GM12891 (cell line): ENCODE measurements around the gene PDE6C.
"Not testable (repeated sequence)": the region's sequence is repeated elsewhere in the genome, so short reads cannot be mapped to it uniquely, and the experiment has no call there.

Experiments
- DNase-seq: peaks from one replicate; pipeline ENCODE4 v3.0.0; 2011; ENCODE audit warnings: low spot score; ENCODE audit not compliant: insufficient read length
- FAIRE-seq: peaks from 2 replicates; lab custom pipeline; 2011; peaks lifted over from hg19 to GRCh38; lab: Jason Lieb, UNC
- PAX5 ChIP-seq: IDR thresholded peaks from 2 replicates; pipeline ENCODE4 v1.6.1; 2011; ENCODE audit warnings: low read length, moderate library complexity, mild to moderate bottlenecking; ENCODE audit not compliant: insufficient read depth, severe bottlenecking
- POLR2A ChIP-seq: IDR thresholded peaks from 2 replicates; pipeline ENCODE4 v1.6.1; 2011; ENCODE audit warnings: low read depth, low read length, control low read depth
- POLR2AphosphoS5 ChIP-seq: IDR thresholded peaks from 2 replicates; pipeline ENCODE4 v1.6.1; 2011; ENCODE audit warnings: low read depth, low read length, control low read depth
- POU2F2 ChIP-seq: IDR thresholded peaks from 2 replicates; pipeline ENCODE4 v1.6.1; 2011; ENCODE audit warnings: low read depth, mild to moderate bottlenecking, control low read depth, low read length, moderate library complexity
- SPI1 ChIP-seq: IDR thresholded peaks from 2 replicates; pipeline ENCODE4 v1.6.1; 2011; ENCODE audit warnings: low read depth, low read length, control low read depth
- TAF1 ChIP-seq: IDR thresholded peaks from 2 replicates; pipeline ENCODE4 v1.6.1; 2011; ENCODE audit warnings: low read depth, low read length, control low read depth

PDE6C gene

GRCh38 chr10:93671042-93671441 lies 58.7 kb downstream of the PDE6C start:
- TF ChIP-seq TAF1 (no peak), POLR2AphosphoS5 (no peak), PAX5 (no peak), POU2F2 (no peak), POLR2A (no peak), SPI1 (no peak)
- DNase-seq = no peak
- no peak for FAIRE-seq

DNA sequence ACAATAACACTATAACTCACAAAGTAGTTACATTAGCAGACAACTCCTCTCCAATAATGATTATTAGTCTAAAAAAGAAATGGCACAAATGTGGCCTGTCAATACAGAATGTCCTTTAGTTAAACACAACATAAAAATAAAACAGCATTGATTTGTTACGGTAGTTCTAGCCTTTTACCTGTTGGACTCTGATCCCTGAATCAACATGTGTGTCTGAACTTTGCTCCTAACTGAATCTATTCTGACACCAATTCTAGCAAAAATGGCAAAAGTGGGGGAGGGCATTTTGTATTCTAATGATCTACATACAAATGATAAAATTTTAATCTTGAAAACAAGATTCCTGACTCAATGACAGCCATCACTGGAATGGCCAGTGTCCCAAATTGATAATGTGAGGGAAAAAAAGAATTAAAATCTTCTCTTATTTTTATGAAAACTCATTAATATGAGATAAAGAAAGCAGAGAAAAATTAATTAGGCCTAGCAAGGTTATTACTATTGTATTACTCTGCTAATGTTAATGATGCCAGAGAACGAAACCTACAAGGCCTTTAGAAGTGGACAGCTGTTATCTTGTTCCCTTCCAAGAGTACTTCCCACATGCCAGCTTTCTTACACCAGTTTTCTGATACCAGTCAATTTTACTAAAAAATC lies 59.8 kb downstream of the PDE6C start:
- FAIRE-seq (no peak), DNase-seq (no peak)
- TF ChIP-seq POU2F2 = no peak
- TF ChIP-seq SPI1 = no peak
- no peak for TF ChIP-seq TAF1
- TF ChIP-seq POLR2AphosphoS5 = no peak
- TF ChIP-seq POLR2A = no peak
- TF ChIP-seq PAX5 = no peak

DNA sequence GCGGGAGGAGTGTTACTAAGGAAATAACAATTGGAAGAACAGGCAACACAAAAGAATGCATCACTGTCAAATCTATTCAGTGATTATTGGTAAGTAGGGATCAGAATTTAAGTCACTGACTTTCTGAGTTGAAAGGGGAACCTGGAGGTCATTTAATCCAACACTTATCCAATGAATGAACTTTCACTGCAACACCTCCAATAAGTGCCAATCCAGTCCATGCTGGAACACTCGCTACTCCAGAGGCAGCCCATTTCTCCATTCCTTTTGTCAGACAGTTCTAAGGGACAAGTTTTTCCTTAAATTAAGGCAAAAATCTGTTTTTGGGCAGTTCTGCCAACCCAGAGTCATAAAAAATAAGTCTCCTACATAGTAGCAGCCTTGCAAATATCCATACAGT lies 60.6 kb downstream of the PDE6C start:
- no peak for FAIRE-seq
- no peak for DNase-seq
- TF ChIP-seq PAX5 (no peak), SPI1 (no peak), POLR2AphosphoS5 (no peak)

GRCh38 chr10:93673791-93674190 lies 61.5 kb downstream of the PDE6C start:
- no peak for DNase-seq
- no peak for TF ChIP-seq SPI1
- no peak for TF ChIP-seq POLR2A
- no peak for TF ChIP-seq POLR2AphosphoS5
- TF ChIP-seq TAF1 = no peak
- no peak for TF ChIP-seq PAX5
- TF ChIP-seq POU2F2 = no peak
- no peak for FAIRE-seq

DNA sequence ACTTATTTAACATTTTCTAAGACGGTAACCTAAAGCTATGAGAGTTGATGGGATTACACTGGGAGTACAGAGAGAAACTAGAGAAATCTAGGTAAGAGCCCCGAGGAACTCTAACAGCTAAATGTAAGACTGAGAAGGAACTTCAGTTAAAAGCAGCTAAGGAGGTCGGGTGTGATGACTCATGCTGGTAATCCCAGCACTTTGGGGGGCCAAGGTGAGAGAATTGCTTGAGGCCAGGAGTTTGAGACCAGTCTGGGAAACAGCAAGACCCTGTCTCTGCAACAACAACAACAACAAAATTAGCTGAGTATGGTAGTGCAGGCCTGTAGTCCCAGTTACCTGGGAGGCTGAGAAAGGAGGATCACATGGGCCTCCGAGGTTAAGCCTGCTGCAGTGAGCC lies 66.0 kb downstream of the PDE6C start:
- TF ChIP-seq TAF1 = no peak
- no peak for TF ChIP-seq PAX5
- no peak for TF ChIP-seq POU2F2
- DNase-seq (no peak), FAIRE-seq (no peak)

DNA sequence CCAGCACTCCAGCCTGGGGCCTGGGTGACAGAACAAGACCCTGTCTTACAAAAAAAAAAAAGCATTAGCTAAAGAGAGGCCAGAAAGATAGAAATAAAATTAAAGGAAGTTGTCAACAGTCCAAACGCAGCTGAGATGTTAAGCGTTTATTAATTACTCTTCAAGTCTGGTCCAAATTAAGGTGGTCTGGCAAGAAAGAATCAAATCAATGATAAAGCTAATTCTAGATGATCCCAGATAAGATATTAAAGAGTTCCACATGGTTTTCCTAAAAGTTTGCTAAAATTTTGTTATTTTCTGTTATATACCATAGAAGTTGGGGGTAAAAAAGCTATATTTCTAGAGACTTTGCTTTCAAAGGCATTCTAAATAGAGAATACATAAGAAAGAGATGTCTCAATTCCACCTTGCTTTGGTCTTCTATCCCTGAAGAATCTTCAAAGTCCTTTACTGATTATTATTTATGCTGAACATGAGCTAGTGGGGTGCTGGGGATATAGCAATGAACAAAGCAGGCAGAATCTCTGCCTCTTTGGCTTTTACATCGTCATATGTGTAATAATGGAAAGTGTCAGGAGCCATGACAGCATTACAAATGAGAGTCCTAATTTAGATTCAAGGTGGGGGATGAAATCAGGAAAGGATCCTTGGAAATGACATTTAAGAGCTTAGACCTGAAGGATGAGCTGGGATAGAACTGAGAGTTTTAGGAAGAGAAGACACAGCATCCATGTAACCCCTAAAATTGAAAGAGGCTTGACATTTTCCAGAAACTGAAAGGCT lies 66.7 kb downstream of the PDE6C start:
- DNase-seq (no peak), FAIRE-seq (no peak)
- no peak for TF ChIP-seq POU2F2
- TF ChIP-seq PAX5 = no peak
- TF ChIP-seq SPI1 = no peak
- TF ChIP-seq TAF1 = no peak
- no peak for TF ChIP-seq POLR2A
- TF ChIP-seq POLR2AphosphoS5 = no peak

DNA sequence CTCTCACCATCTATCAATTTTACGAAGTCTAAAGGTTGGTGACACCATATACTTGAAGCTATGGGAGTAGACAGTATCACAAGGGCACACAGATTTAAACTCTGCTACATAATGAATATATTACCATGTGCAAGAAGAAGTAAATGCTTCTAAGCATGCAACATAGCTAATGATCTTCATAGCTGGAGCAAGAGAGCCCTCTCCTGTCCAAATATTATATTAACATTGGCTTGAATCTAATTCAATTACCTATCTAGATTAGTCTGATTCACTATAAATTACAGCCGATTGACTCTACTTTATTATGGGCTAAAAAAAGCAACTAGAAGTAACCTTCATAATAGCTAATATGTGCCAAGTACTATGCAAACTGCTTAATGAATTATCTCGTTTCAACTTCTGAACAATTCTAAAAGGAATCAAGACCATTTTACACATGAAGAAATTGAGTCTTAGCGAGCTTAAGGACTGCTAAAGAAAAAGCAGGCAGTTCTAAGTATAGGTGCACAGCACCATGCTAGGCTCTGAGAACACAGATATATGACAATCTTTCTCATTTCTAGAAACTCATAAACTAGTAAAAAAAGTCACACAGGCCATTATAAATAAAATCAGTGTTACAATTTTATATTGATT lies 68.2 kb downstream of the PDE6C start:
- TF ChIP-seq POLR2AphosphoS5 (no peak), POLR2A (no peak), SPI1 (no peak), POU2F2 (no peak), TAF1 (no peak), PAX5 (no peak)
- no peak for DNase-seq
- FAIRE-seq = peak; percentile 40

- DNase-seq (no peak), FAIRE-seq (no peak)
- no peak for TF ChIP-seq TAF1
- TF ChIP-seq POU2F2 = no peak
- TF ChIP-seq SPI1 = no peak
- TF ChIP-seq POLR2AphosphoS5 = no peak
- TF ChIP-seq POLR2A = no peak
- TF ChIP-seq PAX5 = no peak
Observed at GRCh38 chr10:93687737-93688136, 75.4 kb downstream of the PDE6C start.

DNA sequence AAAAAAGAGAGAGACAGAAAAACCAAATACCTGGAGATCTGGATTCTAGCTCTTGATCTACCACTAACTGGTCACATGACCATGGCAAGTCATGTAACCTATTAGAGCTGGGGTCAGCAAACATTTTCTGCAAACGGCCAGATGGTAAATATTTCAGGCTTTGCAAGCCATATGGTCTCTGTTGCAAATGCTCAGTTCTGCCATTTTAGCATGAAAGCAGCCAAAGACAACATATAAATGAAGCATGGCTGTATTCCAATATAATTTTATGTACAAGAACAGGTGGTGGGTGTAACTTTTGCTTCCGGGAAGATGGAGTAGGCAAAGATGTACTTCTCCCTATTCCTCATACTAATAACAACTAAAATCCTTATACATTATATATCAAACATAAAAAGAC lies 83.4 kb downstream of the PDE6C start:
- DNase-seq (no peak), FAIRE-seq (no peak)
- TF ChIP-seq POLR2AphosphoS5 (no peak), TAF1 (no peak), POU2F2 (no peak), POLR2A (no peak), SPI1 (no peak), PAX5 (no peak)

DNA sequence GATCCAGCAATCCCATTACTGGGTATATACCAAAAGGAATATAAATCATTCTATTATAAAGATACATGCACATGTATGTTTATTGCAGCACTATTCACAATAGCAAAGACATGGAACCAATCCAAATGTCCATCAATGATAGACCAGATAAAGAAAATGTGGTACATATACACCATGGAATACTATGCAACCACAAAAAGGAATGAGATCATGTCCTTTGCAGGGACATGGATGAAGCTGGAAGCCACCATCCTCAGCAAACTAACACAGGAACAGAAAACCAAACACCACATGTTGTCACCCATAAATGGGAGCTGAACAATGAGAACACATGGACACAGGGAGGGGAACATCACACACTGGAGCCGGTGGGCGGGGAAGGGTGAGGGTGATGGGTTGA lies 84.2 kb downstream of the PDE6C start:
- not testable (repeated sequence) for DNase-seq, FAIRE-seq
